GM12878 (cell line): ENCODE data around the gene COL19A1. TPM values are rescaled to one million over a fixed set of nuclear protein-coding genes. Genes with fewer than 3 reads are reported as not detected.
A peak's percentile ranks its signal among the peaks of the same experiment; 100 is the strongest.

Experiments
- ATAC-seq: fragments of 200-7000 bp; cut with Tn5 transposase; 3 replicates; pipeline ENCODE4 v1.9.1; 2020; ENCODE audit warnings: mild to moderate bottlenecking, moderate library complexity
- BruUV-seq: library from RNA; stranded (reverse); fragments of 400-500 nt; replicated peaks from 2 replicates; lab custom pipeline; 2021; lab: Mats Ljungman, UMichigan
- CTCF ChIA-PET: fragments of 300-600 bp; sonication (Branson Sonifier 250); formaldehyde crosslinking; extraction: SDS; loops from one replicate; lab custom pipeline; 2021; ENCODE audit warnings: inconsistent platforms; lab: Yijun Ruan, JAX
- POLR2A ChIA-PET: fragments of 350-600 bp; formaldehyde crosslinking; extraction: SDS; loops from one replicate; lab custom pipeline; 2021; ENCODE audit warnings: inconsistent platforms; lab: Charles Lee
- RAD21 ChIA-PET: fragments of 300-600 bp; sonication (Branson Sonifier 250); formaldehyde crosslinking; loops from one replicate; lab custom pipeline; 2023; ENCODE audit warnings: antibody characterized with exemption; ENCODE audit not compliant: unreplicated experiment; lab: Charles Lee
- SMC1A ChIA-PET: fragments of 300-600 bp; sonication (Branson Sonifier 250); formaldehyde crosslinking; loops from one replicate; lab custom pipeline; 2023; ENCODE audit not compliant: unreplicated experiment, uncharacterized antibody; lab: Charles Lee
- DNase-seq: peaks from one replicate; pipeline ENCODE4 v3.0.0-alpha.2; 2011; ENCODE audit warnings: low read depth, low spot score
- FAIRE-seq: peaks from 3 replicates; lab custom pipeline; 2011; peaks lifted over from hg19 to GRCh38; lab: Jason Lieb, UNC
- H2AFZ ChIP-seq: 2 replicates; pipeline ENCODE4 v1.6.0; 2011; ENCODE audit warnings: low read depth, low read length, control low read depth; ENCODE audit not compliant: control insufficient read depth
- H3K27ac ChIP-seq: 2 replicates; pipeline ENCODE4 v1.5.1; 2011; ENCODE audit warnings: control low read depth; ENCODE audit not compliant: control insufficient read depth, insufficient read depth
- H3K27me3 ChIP-seq, 2 experiments: replicated peaks in 1 of 2; 2 replicates each; pipeline versions ENCODE4 v1.6.0 to v1.6.1; 2011; ENCODE audit warnings: low read length in 1 of 2; ENCODE audit not compliant: control insufficient read depth in 2 of 2, insufficient read depth in 2 of 2
- H3K36me3 ChIP-seq, 2 experiments: 2 replicates each; pipeline ENCODE4 v1.5.1; 2011; ENCODE audit warnings: low read length in 1 of 2; ENCODE audit not compliant: control insufficient read depth in 2 of 2, insufficient read depth in 2 of 2
- H3K4me1 ChIP-seq: 2 replicates; pipeline ENCODE4 v1.6.1; 2011; ENCODE audit warnings: mild to moderate bottlenecking, low read length, moderate library complexity, mixed read lengths; ENCODE audit not compliant: control insufficient read depth, insufficient read depth
- H3K4me2 ChIP-seq: 2 replicates; pipeline ENCODE4 v1.6.0; 2011; ENCODE audit warnings: control low read depth; ENCODE audit not compliant: control insufficient read depth, insufficient read depth
- H3K4me3 ChIP-seq: fragments of 200-600 bp; sonication (generic); 2 replicates; pipeline ENCODE4 v1.5.1; 2016
- H3K79me2 ChIP-seq: 2 replicates; pipeline ENCODE4 v1.6.0; 2011; ENCODE audit warnings: low read length; ENCODE audit not compliant: control insufficient read depth, insufficient read depth
- H3K9ac ChIP-seq: 2 replicates; pipeline ENCODE4 v1.8.0; 2011; ENCODE audit warnings: low read length, control low read depth, mixed read lengths; ENCODE audit not compliant: control insufficient read depth, insufficient read depth
- H3K9me3 ChIP-seq: replicated peaks from 3 replicates; pipeline ENCODE4 v1.5.1; 2011; ENCODE audit warnings: mild to moderate bottlenecking, low read length; ENCODE audit not compliant: control insufficient read depth, insufficient read depth
- H4K20me1 ChIP-seq: 2 replicates; pipeline ENCODE4 v1.6.0; 2011; ENCODE audit not compliant: control insufficient read depth, insufficient read depth
- EED ChIP-seq: sonication (generic); IDR thresholded peaks from 2 replicates; pipeline ENCODE4 v1.6.1; 2016; ENCODE audit warnings: antibody characterized with exemption, low read depth
- EP300 ChIP-seq, 2 experiments: fragments of 150-350 bp in 1 of 2; IDR thresholded peaks; 2 replicates each; pipeline ENCODE4 v1.6.1; 2011 to 2012; ENCODE audit warnings: low read depth in 2 of 2, low read length in 2 of 2, borderline replicate concordance in 1 of 2, improper control_type of control experiment in 1 of 2, inconsistent platforms in 1 of 2; ENCODE audit not compliant: control insufficient read depth in 1 of 2
- LARP7 ChIP-seq: fragments of 450-650 bp; IDR thresholded peaks from 2 replicates; pipeline ENCODE4 v1.6.1; 2017; ENCODE audit warnings: mild to moderate bottlenecking
- MTA2 ChIP-seq: fragments of 450-650 bp; IDR thresholded peaks from 2 replicates; pipeline ENCODE4 v1.6.1; 2016; ENCODE audit warnings: low read depth, mild to moderate bottlenecking, moderate library complexity
- MTA3 ChIP-seq: IDR thresholded peaks from 2 replicates; pipeline ENCODE4 v1.6.1; 2012; ENCODE audit warnings: low read length, inconsistent platforms, borderline replicate concordance
- RFX5 ChIP-seq: IDR thresholded peaks from 2 replicates; pipeline ENCODE4 v1.6.1; 2011; ENCODE audit warnings: low read depth, low read length, improper control_type of control experiment
- SPI1 ChIP-seq: IDR thresholded peaks from 2 replicates; pipeline ENCODE4 v1.6.1; 2011; ENCODE audit warnings: low read depth, mild to moderate bottlenecking, low read length, moderate library complexity, borderline replicate concordance; ENCODE audit not compliant: insufficient read depth
- SRF ChIP-seq, 2 experiments: IDR thresholded peaks; 2 replicates each; pipeline ENCODE4 v1.6.1; 2011; ENCODE audit warnings: low read depth in 2 of 2, low read length in 2 of 2, mild to moderate bottlenecking in 1 of 2, moderate library complexity in 1 of 2
- SUPT20H ChIP-seq: IDR thresholded peaks from 2 replicates; pipeline ENCODE4 v1.6.1; 2011; ENCODE audit warnings: low read depth, mild to moderate bottlenecking, low read length, moderate library complexity, borderline replicate concordance; ENCODE audit not compliant: control insufficient read depth
- ZNF384 ChIP-seq: IDR thresholded peaks from 2 replicates; pipeline ENCODE4 v1.6.1; 2012; ENCODE audit warnings: low read depth, mild to moderate bottlenecking, low read length, improper control_type of control experiment, borderline replicate concordance
- WGBS: methylation state at CpG from one replicate; pipeline ENCODE4 v1.1.6; 2016; ENCODE audit warnings: low lambda C conversion rate; ENCODE audit not compliant: insufficient replicate concordance, insufficient coverage; ENCODE audit errors: missing lambda C conversion rate; 5-methylcytosine and 5-hydroxymethylcytosine counted together
- in situ Hi-C: fragments of 300-500 bp; cut with MboI; formaldehyde crosslinking; loops from 9 replicates; pipeline ENCODE4 v1.14.3; 2018; ENCODE audit warnings: mixed read lengths
- intact Hi-C: fragments of 100-400 bp; cut with micrococcal nuclease; formaldehyde crosslinking; loops from one replicate; pipeline ENCODE4 v1.14.2; 2022; ENCODE audit not compliant: unreplicated experiment
- polyA plus RNA-seq, 11 experiments: library from polyadenylated mRNA; depleted of rRNA in 4 of 11; unstranded in 6 of 11; stranded (reverse) in 5 of 11; fragments of >200 nt; fragmentation: Nextera tagmentation in 4 of 11; fragmentation: Illumina TruSeq in 1 of 11; extraction: Ambion mirVana in 4 of 11; extraction: Trizol in 1 of 11; gene quantifications; 1 replicate in 1 of 11; 2 replicates in 10 of 11; pipeline versions ENCODE4 v1.2.1 to v1.2.3, GENCODE V29; 2011 to 2016; ENCODE audit warnings: inconsistent platforms in 2 of 11, missing spikeins in 2 of 11, low read depth in 1 of 11
- total RNA-seq, 4 experiments: library from RNA; depleted of rRNA in 3 of 4; stranded (reverse); fragments of >200 nt in 3 of 4; fragmentation: Illumina TruSeq in 1 of 4; extraction: Trizol in 1 of 4; gene quantifications; 2 replicates each; pipeline versions ENCODE4 v1.2.1 to v1.2.3, GENCODE V29; 2013 to 2021
- TF ChIP-seq, protein P1 (sequence below): fragments of 450-650 bp; IDR thresholded peaks from 2 replicates; pipeline ENCODE4 v1.6.1; 2017; ENCODE audit warnings: mild to moderate bottlenecking, low read depth, inconsistent platforms; ENCODE audit not compliant: poor library complexity, severe bottlenecking

COL19A1 gene
- total and polyA plus RNA-seq, 10 of the 15 experiments (the other 5 are each of a cell fraction or from before 2014, with no cell fraction given) = 1.1 to 13.5 (median 4.1) TPM

DNA sequence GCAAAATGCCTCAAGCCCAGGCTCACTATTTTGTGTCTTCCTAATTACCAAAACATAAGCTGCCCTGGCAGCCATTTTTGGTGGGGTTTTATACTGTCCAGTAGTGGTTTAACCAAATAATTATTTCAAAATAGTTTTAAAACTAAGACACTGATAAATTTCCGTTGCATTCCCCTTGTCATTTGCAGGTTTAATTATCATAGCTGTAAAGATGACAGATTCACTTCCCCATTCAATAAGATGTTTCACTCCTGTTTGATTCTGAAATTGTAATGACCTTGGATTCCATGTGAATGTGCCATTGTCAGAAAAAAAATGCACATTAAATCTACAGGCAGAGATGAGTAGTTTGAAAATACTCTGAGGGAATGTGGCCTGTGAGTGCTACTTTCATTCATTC is 264.5 kb downstream of the COL19A1 start:
- Histone ChIP-seq H3K27ac (peak overlapping the region; percentile 46; the same call in 1 of the 2 replicates), H3K9ac (no peak overlapping the region), H2AFZ (no peak overlapping the region), H3K27me3 (no peaks in the 10 kb centered on the region), H3K36me3 (peaks cover 0 to 1% of the 10 kb centered on the region in 2 experiments; a peak in 2 of 4 replicates), H3K4me3 (no peak overlapping the region), H3K9me3 (no peaks in the 10 kb centered on the region), H3K79me2 (no peaks in the 10 kb centered on the region), H4K20me1 (no peaks in the 10 kb centered on the region), H3K4me1 (peaks cover 20% of the 10 kb centered on the region), H3K4me2 (peak overlapping the region; percentile 44)
- intact Hi-C loops (no loop called here), in situ Hi-C loops (no loop called here)
- ATAC-seq (peak; percentile 52), FAIRE-seq (no peak), DNase-seq (no peak)
- ChIA-PET POLR2A (interaction anchor here (0.5 to 0.9 kb wide), 3 partner anchors 12 to 334 kb away, joined by 3 to 5 read pairs (median 5); no protein-coding TSS in a partner anchor), RAD21 (interaction anchor here (1.3 to 1.7 kb wide), 2 partner anchors 22 to 26 kb away, joined by 3 to 10 read pairs; no protein-coding TSS in a partner anchor), CTCF (interaction anchor here (0.8 to 1.6 kb wide), 4 partner anchors 14 to 1119 kb away, joined by 3 to 6 read pairs (median 4); no protein-coding TSS in a partner anchor), SMC1A (interaction anchor here (1.0 to 2.6 kb wide), 6 partner anchors 9 to 264 kb away, joined by 3 to 11 read pairs (median 6); partner anchors contain the start of gene COL19A1)
- TF ChIP-seq MTA2 (peak; percentile 72), EP300 (IDR thresholded peaks at IDR 0.05; ENCODE audit: borderline replicate concordance in 1 of 2, control insufficient read depth in 1 of 2, low read depth in 2 of 2, low read length in 2 of 2) (peak in 1 of 2 experiments; percentile 21; a peak in 1 of 4 replicates), EED (no peak), SPI1 (peak; percentile 74; the same call in 1 of the 2 replicates)
- BruUV-seq = no TSS peak
- 16% methylated on average over 1 of the region's 1 CpG for WGBS

DNA sequence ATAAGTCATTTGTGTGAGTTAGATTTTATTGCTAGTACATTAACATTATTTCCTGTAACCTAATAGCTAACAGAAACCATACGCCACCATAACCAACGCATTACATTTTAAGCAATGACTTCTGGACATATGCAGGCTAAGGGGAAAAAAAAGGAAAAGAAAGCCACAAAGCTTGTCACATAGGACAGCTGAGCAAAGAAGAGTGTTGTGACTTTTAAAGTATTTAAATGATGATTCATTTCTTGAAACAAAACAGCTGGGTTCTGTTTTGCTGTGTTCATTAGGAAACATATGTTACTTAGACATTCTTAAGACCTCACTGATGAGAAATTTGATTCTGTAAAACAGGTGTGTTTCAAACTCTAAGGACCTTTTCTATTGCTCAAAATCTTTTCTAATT is 265.2 kb downstream of the COL19A1 start:
- Histone ChIP-seq H3K4me3 (no peak overlapping the region), H3K27me3 (no peaks in the 10 kb centered on the region), H2AFZ (no peak overlapping the region), H3K9me3 (no peaks in the 10 kb centered on the region), H4K20me1 (no peaks in the 10 kb centered on the region), H3K4me2 (peak overlapping the region; percentile 44; the same call in 1 of the 2 replicates), H3K36me3 (peaks cover 0 to 1% of the 10 kb centered on the region in 2 experiments; a peak in 2 of 4 replicates), H3K27ac (no peak overlapping the region; the same call in 1 of the 2 replicates), H3K79me2 (no peaks in the 10 kb centered on the region), H3K9ac (no peak overlapping the region), H3K4me1 (peaks cover 20% of the 10 kb centered on the region)
- FAIRE-seq = peak; percentile 77
- BruUV-seq = no TSS peak
- ChIA-PET POLR2A (interaction anchor here (0.5 to 0.9 kb wide), 2 partner anchors 12 to 335 kb away, joined by 3 to 5 read pairs; no protein-coding TSS in a partner anchor), CTCF (interaction anchor here (0.8 to 1.6 kb wide), 4 partner anchors 15 to 35 kb away, joined by 3 to 6 read pairs (median 4); no protein-coding TSS in a partner anchor), RAD21 (interaction anchor here (1.3 to 1.7 kb wide), 2 partner anchors 23 to 25 kb away, joined by 3 to 10 read pairs; no protein-coding TSS in a partner anchor), SMC1A (interaction anchor here (1.0 to 2.6 kb wide), 10 partner anchors 10 to 292 kb away, joined by 3 to 11 read pairs (median 4); partner anchors contain the start of gene COL19A1)
- DNase-seq = peak; percentile 59
- peak; percentile 85 for ATAC-seq
- intact Hi-C loops = no loop called here
- in situ Hi-C loops = no loop called here
- WGBS = 0% methylated on average over 2 of the region's 2 CpGs
- peak; percentile 29; the same call in 1 of the 2 replicates for TF ChIP-seq MTA3
- no peak for TF ChIP-seq LARP7
- TF ChIP-seq, protein P1, sequence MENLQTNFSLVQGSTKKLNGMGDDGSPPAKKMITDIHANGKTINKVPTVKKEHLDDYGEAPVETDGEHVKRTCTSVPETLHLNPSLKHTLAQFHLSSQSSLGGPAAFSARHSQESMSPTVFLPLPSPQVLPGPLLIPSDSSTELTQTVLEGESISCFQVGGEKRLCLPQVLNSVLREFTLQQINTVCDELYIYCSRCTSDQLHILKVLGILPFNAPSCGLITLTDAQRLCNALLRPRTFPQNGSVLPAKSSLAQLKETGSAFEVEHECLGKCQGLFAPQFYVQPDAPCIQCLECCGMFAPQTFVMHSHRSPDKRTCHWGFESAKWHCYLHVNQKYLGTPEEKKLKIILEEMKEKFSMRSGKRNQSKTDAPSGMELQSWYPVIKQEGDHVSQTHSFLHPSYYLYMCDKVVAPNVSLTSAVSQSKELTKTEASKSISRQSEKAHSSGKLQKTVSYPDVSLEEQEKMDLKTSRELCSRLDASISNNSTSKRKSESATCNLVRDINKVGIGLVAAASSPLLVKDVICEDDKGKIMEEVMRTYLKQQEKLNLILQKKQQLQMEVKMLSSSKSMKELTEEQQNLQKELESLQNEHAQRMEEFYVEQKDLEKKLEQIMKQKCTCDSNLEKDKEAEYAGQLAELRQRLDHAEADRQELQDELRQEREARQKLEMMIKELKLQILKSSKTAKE = no peak
- TF ChIP-seq SRF (IDR thresholded peaks at IDR 0.05; ENCODE audit: low read depth in 2 of 2, low read length in 2 of 2) = no peak
- peak; percentile 65; the same call in 1 of the 2 replicates for TF ChIP-seq ZNF384
- TF ChIP-seq RFX5 = no peak
- no peak for TF ChIP-seq SUPT20H
